Common myeloid progenitor, CD34-positive (primary cell): ENCODE measurements around the gene SYN1.

ENCODE experiments used
- CTCF ChIA-PET: fragments of 350-600 bp; sonication (Branson Sonifier 250); formaldehyde crosslinking; loops from one replicate; lab custom pipeline; 2021; ENCODE audit warnings: antibody characterized with exemption; lab: Charles Lee
- POLR2A ChIA-PET: fragments of 350-600 bp; sonication (Branson Sonifier 250); formaldehyde crosslinking; loops from one replicate; lab custom pipeline; 2021; ENCODE audit warnings: antibody characterized with exemption; lab: Charles Lee
- DNase-seq, 3 donors: peaks; one replicate each; pipeline versions ENCODE4 v3.0.0 to v3.0.0-alpha.2; 2013
- H3K27ac ChIP-seq, 2 experiments: 1 replicate in 1 of 2; 2 replicates in 1 of 2; pipeline ENCODE4 v1.7.0; 2013; ENCODE audit warnings: inconsistent platforms in 2 of 2, low read length in 2 of 2, mild to moderate bottlenecking in 2 of 2, low read depth in 1 of 2, moderate library complexity in 1 of 2; ENCODE audit not compliant: severe bottlenecking in 2 of 2, insufficient read depth in 1 of 2, poor library complexity in 1 of 2
- H3K27me3 ChIP-seq, 5 experiments: replicated peaks in 2 of 5; 1 replicate in 3 of 5; 2 replicates in 2 of 5; pipeline versions ENCODE4 v1.6.1 to v1.7.0; 2013; ENCODE audit warnings: low read length in 4 of 5, mild to moderate bottlenecking in 2 of 5, moderate library complexity in 2 of 5, inconsistent platforms in 1 of 5; ENCODE audit not compliant: insufficient read depth in 5 of 5, control insufficient read depth in 4 of 5
- H3K36me3 ChIP-seq, 4 experiments: 1 replicate in 2 of 4; 2 replicates in 2 of 4; pipeline versions ENCODE4 v1.6.1 to v1.7.0; 2013; ENCODE audit warnings: low read length in 3 of 4, control low read depth in 1 of 4, mild to moderate bottlenecking in 1 of 4; ENCODE audit not compliant: control insufficient read depth in 4 of 4, insufficient read depth in 4 of 4
- H3K4me1 ChIP-seq, 4 experiments: 1 replicate in 3 of 4; 2 replicates in 1 of 4; pipeline versions ENCODE4 v1.6.1 to v1.7.1; 2013; ENCODE audit warnings: low read length in 3 of 4, mild to moderate bottlenecking in 3 of 4, control low read depth in 1 of 4, inconsistent platforms in 1 of 4, moderate library complexity in 1 of 4; ENCODE audit not compliant: control insufficient read depth in 4 of 4, insufficient read depth in 4 of 4; ENCODE audit errors: control extremely low read depth in 1 of 4
- H3K4me3 ChIP-seq, 7 experiments: 1 replicate in 4 of 7; 2 replicates in 3 of 7; pipeline versions ENCODE4 v1.5.1 to v1.7.0; 2013; ENCODE audit warnings: mild to moderate bottlenecking in 7 of 7, low read length in 6 of 7, moderate library complexity in 6 of 7, inconsistent platforms in 2 of 7, low read depth in 2 of 7, control low read depth in 1 of 7; ENCODE audit not compliant: insufficient read depth in 4 of 7, control insufficient read depth in 1 of 7; ENCODE audit errors: extremely low read depth in 1 of 7
- H3K9me3 ChIP-seq, 5 experiments: 1 replicate in 4 of 5; 2 replicates in 1 of 5; pipeline versions ENCODE4 v1.6.1 to v1.7.1; 2013; ENCODE audit warnings: low read length in 4 of 5, mild to moderate bottlenecking in 2 of 5, inconsistent platforms in 1 of 5, low read depth in 1 of 5, moderate library complexity in 1 of 5; ENCODE audit not compliant: control insufficient read depth in 4 of 5, insufficient read depth in 2 of 5; ENCODE audit errors: control extremely low read depth in 1 of 5
- WGBS: methylation state at CpG from one replicate; pipeline ENCODE4 v1.1.5; 2013; ENCODE audit not compliant: insufficient coverage; 5-methylcytosine and 5-hydroxymethylcytosine counted together

SYN1 gene

GRCh38 chrX:47628982-47629381 lies 9.3 kb upstream of the SYN1 start:
- H3K4me1 ChIP-seq = peaks cover 0 to 37% (median 25%) of the 10 kb centered on the region in 4 experiments
- H3K27ac ChIP-seq = no peak overlapping the region
- H3K4me3 ChIP-seq = peak overlapping the region in 2 of 7 experiments; percentile 3 to 52
- no peaks in the 10 kb centered on the region for H3K9me3 ChIP-seq
- POLR2A ChIA-PET = interaction anchor here (0.7 to 1.1 kb wide), 2 partner anchors 9 to 55 kb away, joined by 3 read pairs; partner anchors contain the start of gene SYN1
- WGBS = no CpG with 5 or more reads among the region's 1 CpG
- H3K27me3 ChIP-seq = peaks cover 0 to 3% (median 0%) of the 10 kb centered on the region in 5 experiments
- peaks cover 0 to 1% (median under 1%) of the 10 kb centered on the region in 4 experiments for H3K36me3 ChIP-seq
- CTCF ChIA-PET = interaction anchor here (0.6 to 2.4 kb wide), 11 partner anchors 8 to 134 kb away, joined by 3 to 9 read pairs (median 4); partner anchors contain the start of genes ARAF and TIMP1
- peak in 2 of 3 donors; percentile 45 to 58 for DNase-seq

- ChIA-PET CTCF (interaction anchor here (1.2 to 2.0 kb wide), 5 partner anchors 14 to 62 kb away, joined by 3 to 5 read pairs (median 4); no protein-coding TSS in a partner anchor), POLR2A (no interaction called here)
- Histone ChIP-seq H3K4me1 (peaks cover 0 to 30% (median 21%) of the 10 kb centered on the region in 4 experiments), H3K27me3 (peaks cover 0 to 3% (median 0%) of the 10 kb centered on the region in 5 experiments), H3K4me3 (no peak overlapping the region), H3K27ac (no peak overlapping the region), H3K9me3 (no peaks in the 10 kb centered on the region), H3K36me3 (no peaks in the 10 kb centered on the region)
- WGBS = 94% methylated on average over 2 of the region's 2 CpGs
- DNase-seq = no peak
Observed at GRCh38 chrX:47625365-47625764, 5.7 kb upstream of the SYN1 start.

DNA sequence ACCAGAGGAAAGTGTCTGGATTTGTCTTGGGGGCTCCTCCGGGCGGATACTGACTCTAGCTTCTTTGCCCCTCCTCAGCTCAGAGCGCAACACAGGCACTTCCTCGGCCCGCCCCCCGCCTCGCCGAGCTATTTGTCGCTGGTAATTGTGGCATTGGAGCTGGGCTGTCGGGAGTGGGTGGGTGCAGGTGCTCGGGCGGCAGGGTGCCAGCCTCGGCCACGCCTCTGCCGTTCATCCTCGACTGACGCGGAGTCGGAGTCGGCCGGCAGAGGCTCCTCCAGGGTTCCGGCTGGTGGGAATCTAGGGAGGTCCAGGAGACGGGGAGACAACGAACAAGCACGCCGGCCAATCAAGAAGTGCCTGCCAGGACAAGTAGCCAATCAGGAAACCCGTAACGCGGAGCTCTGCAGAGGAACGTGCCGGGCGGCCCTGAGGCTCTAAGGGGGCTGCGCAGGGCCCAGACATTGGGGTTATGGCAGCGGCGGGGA lies 3.9 kb upstream of the SYN1 start:
- Histone ChIP-seq H3K27ac (no peak overlapping the region), H3K36me3 (no peaks in the 10 kb centered on the region), H3K4me1 (peaks cover 0 to 17% (median 7%) of the 10 kb centered on the region in 4 experiments), H3K4me3 (peak overlapping the region; percentile 40 to 69 (median 44)), H3K27me3 (peaks cover 0 to 10% (median 0%) of the 10 kb centered on the region in 5 experiments), H3K9me3 (peaks cover 0 to 3% (median 0%) of the 10 kb centered on the region in 5 experiments)
- POLR2A ChIA-PET = interaction anchor here (1.2 kb wide), 1 partner anchor 41 kb away, joined by 3 read pairs; the partner anchor contains the start of gene TIMP1
- CTCF ChIA-PET = interaction anchor here (0.6 to 1.1 kb wide), 3 partner anchors 14 to 41 kb away, joined by 3 to 6 read pairs (median 3); no protein-coding TSS in a partner anchor
- peak; percentile 63 to 82 (median 77) for DNase-seq
- WGBS = 35% methylated on average over 33 of the region's 35 CpGs

DNA sequence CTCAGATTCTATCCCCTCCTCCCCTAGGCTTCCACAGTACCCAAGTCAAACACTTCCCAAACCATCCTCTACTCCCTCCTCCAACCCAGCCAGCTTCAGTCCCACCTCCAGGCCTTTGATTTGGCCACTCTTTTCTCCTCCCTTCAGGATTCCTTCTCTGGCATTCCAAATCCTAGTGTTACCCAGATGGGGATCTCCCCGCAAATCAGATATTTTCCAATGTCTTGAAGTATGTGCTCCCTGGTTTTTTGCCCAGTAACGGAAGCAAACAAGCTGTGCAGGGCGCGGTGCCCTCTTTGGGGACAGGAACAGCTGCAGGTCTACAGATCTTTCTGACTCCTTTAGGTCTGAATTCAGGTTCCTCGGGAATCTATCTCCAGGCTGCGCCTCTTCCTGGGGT lies 2.2 kb upstream of the SYN1 start:
- CTCF ChIA-PET = no interaction called here
- DNase-seq = no peak
- Histone ChIP-seq H3K36me3 (no peaks in the 10 kb centered on the region), H3K4me1 (peaks cover 0 to 15% (median 6%) of the 10 kb centered on the region in 4 experiments), H3K9me3 (peaks cover 0 to 3% (median 0%) of the 10 kb centered on the region in 5 experiments), H3K27ac (no peak overlapping the region), H3K4me3 (no peak overlapping the region), H3K27me3 (peaks cover 0 to 11% (median 2%) of the 10 kb centered on the region in 5 experiments)
- POLR2A ChIA-PET = no interaction called here
- WGBS = 65% methylated on average over 4 of the region's 6 CpGs

DNA sequence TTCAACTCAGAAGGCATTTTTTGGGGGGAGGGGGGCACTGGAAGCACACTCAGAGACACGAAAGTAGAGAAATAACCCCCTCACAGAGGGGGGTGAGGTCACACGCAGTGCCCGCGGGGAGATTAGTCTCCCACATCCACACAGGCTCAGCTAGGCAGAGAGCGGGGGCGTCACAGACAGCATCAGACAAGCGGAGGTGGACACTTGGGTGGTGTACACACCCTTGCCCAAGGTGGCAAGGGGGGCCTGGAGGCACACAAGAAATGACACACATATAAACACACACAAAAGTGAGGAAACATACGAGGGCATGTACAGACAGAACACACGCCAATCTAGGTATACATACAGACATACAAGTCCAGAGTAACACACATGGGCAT lies 637 bp upstream of the SYN1 start:
- Histone ChIP-seq H3K9me3 (peaks cover 0 to 3% (median 0%) of the 10 kb centered on the region in 5 experiments), H3K4me1 (peaks cover 0 to 15% (median 6%) of the 10 kb centered on the region in 4 experiments), H3K36me3 (no peaks in the 10 kb centered on the region), H3K4me3 (no peak overlapping the region), H3K27ac (no peak overlapping the region), H3K27me3 (peaks cover 0 to 11% (median 2%) of the 10 kb centered on the region in 5 experiments)
- CTCF ChIA-PET = no interaction called here
- DNase-seq = no peak
- WGBS = 83% methylated on average over 1 of the region's 9 CpGs
- POLR2A ChIA-PET = interaction anchor here (1.4 kb wide), 1 partner anchor 9 kb away, joined by 3 read pairs; no protein-coding TSS in a partner anchor

DNA sequence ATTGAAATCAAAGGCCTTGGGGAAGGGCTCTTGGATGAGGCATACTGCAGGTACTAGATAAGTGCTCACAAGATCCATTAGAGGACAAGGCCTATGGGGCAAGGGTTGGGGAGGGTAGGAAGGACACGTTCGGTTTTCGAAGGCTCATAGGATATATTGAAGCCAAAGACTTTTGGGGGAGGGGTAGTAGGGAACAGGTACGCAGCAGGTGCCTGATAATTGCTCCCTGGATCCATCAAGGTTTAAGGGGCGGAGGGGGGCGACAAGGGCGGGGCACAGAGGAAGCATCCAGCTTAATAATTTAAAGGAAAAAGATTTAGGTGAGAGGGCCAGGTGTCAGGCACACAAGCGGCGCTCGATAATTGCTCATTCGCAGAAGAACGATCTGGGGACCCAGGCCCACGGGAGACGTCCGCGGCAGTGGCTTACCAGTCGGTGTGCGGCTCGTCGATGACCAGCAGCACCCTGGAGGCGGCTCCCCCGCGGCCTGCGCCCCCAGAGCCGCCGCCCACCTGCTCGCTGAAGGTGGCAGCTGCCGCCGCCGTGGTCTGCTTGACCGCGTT lies 653 bp downstream of the SYN1 start:
- POLR2A ChIA-PET = no interaction called here
- 60% methylated on average over 19 of the region's 32 CpGs for WGBS
- peaks cover 0 to 12% (median 5%) of the 10 kb centered on the region in 4 experiments for H3K4me1 ChIP-seq
- H3K27ac ChIP-seq = no peak overlapping the region
- no peaks in the 10 kb centered on the region for H3K36me3 ChIP-seq
- no peak for DNase-seq
- peaks cover 0 to 3% (median 0%) of the 10 kb centered on the region in 5 experiments for H3K9me3 ChIP-seq
- peak overlapping the region in 1 of 7 experiments; percentile 46 for H3K4me3 ChIP-seq
- H3K27me3 ChIP-seq = peaks cover 0 to 11% (median 2%) of the 10 kb centered on the region in 5 experiments
- CTCF ChIA-PET = no interaction called here

DNA sequence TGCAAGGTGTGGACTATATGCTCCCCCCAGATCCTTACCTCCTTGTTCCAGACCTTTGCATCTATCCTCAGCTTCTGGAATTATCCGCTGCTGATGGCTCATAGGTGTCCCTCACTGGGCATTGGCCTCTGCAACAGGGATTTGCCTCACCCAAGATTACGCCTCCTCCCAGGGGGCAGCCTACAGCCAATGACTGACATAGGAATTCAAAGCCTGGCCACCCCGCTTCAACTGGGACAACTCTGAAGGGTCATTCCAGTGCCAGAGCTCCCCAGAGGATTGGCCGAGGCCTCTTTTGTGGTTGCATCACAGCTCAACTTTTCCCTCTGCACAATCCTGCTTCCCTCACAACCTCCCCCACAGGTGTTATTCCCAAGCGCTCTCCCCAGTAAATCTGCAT lies 5.0 kb downstream of the SYN1 start:
- no peak overlapping the region for H3K4me3 ChIP-seq
- 89% methylated on average over 4 of the region's 5 CpGs for WGBS
- H3K36me3 ChIP-seq = no peaks in the 10 kb centered on the region
- H3K27me3 ChIP-seq = peaks cover 0 to 11% (median 2%) of the 10 kb centered on the region in 5 experiments
- no peak for DNase-seq
- no peak overlapping the region for H3K27ac ChIP-seq
- peaks cover 0 to 3% (median 0%) of the 10 kb centered on the region in 4 experiments for H3K4me1 ChIP-seq
- H3K9me3 ChIP-seq = peaks cover 0 to under 1% (median 0%) of the 10 kb centered on the region in 5 experiments
- ChIA-PET POLR2A (no interaction called here), CTCF (no interaction called here)
